ENCODE results near the gene SEM1.
"Not testable (repeated sequence)": the region's sequence is repeated elsewhere in the genome, so short reads cannot be mapped to it uniquely, and the experiment has no call there.

The SEM1 gene

DNA sequence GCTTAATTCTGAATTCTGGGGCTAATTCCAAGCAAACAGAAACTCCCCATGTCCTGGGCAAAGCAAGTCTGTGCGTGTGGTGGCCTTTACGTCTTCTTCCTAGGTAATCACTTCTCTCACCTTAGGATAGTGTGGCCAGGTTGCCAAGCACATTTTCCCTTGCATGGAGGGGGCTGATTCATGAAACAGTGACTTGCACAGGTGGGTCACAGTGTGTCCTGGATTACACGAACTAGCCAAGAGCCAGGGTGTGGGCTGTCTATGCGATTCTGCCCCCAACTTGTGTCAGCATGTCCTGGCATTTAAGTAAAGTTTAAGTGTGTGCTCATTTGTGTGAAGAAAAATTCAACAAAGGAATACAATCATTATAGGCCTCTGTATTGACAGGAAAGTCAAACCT, 18.5 kb upstream of the SEM1 start:
- TF ChIP-seq POLR2A (IDR thresholded peaks at IDR 0.05; ENCODE audit: low read depth, low read length): no peak
- TF ChIP-seq PAX5 (IDR thresholded peaks at IDR 0.05; ENCODE audit: insufficient read depth, low read length, severe bottlenecking): no peak
- no peak for TF ChIP-seq SPI1 (IDR thresholded peaks at IDR 0.05; ENCODE audit: low read depth, low read length)
- no peak for TF ChIP-seq POU2F2 (IDR thresholded peaks at IDR 0.05; ENCODE audit: low read depth, low read length)
- no peak for TF ChIP-seq TAF1 (IDR thresholded peaks at IDR 0.05; ENCODE audit: low read depth, low read length)
- TF ChIP-seq POLR2AphosphoS5 (IDR thresholded peaks at IDR 0.05; ENCODE audit: low read depth, low read length): no peak
- DNase-seq (ENCODE audit: insufficient read length, low spot score) (no peak), FAIRE-seq (no peak)

DNA sequence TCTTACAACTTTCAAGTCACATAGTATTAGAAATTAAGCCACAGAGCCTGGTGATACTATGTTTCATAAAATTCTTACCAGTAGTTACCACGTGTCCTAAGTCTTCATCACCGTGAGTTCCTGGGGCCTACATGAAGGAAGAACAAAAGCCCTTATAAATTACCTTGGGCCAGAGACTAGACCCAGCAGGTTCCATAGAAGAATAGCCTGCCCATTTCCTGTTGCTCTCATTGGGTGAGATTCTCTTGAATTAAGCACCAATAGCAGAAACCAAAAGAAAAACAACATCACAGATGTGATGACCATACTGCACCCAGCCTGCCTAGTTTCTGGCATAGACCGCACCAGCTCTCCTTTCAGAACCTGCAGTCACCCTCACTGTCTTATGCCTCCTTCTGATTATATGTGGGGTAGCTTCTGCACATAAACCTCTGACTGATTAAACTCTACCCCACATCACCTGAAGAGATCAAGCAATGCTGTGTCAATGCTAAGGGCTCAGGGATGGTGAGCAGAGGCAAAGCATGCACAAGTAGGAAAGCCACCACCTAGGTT, 18.0 kb upstream of the SEM1 start:
- no peak for DNase-seq (ENCODE audit: insufficient read length, low spot score)
- FAIRE-seq: no peak
- TF ChIP-seq POLR2A (IDR thresholded peaks at IDR 0.05; ENCODE audit: low read depth, low read length) (no peak), POU2F2 (IDR thresholded peaks at IDR 0.05; ENCODE audit: low read depth, low read length) (no peak), PAX5 (IDR thresholded peaks at IDR 0.05; ENCODE audit: insufficient read depth, low read length, severe bottlenecking) (no peak), SPI1 (IDR thresholded peaks at IDR 0.05; ENCODE audit: low read depth, low read length) (no peak), TAF1 (IDR thresholded peaks at IDR 0.05; ENCODE audit: low read depth, low read length) (no peak), POLR2AphosphoS5 (IDR thresholded peaks at IDR 0.05; ENCODE audit: low read depth, low read length) (no peak)

DNA sequence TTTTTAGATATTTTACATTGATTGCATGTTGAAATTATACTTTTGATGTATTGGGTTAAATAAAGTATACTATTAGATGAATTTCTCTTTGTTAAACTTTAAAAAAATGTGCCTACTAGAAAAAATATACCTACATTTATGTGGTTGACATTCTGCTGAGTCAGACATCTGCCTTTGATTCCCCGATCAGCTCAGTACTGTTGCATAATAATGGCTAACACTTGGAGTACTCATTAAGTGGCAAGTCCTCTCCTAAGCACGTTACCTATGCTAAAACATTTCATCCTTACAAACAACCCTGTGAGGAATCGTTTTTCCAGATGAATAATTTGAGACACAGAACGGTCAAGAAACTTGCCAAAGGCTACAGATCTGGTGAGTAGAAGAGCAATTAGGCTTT, 14.0 kb upstream of the SEM1 start:
- DNase-seq (ENCODE audit: insufficient read length, low spot score) (no peak), FAIRE-seq (no peak)
- TF ChIP-seq POLR2A (IDR thresholded peaks at IDR 0.05; ENCODE audit: low read depth, low read length): no peak
- no peak for TF ChIP-seq SPI1 (IDR thresholded peaks at IDR 0.05; ENCODE audit: low read depth, low read length)
- TF ChIP-seq TAF1 (IDR thresholded peaks at IDR 0.05; ENCODE audit: low read depth, low read length): no peak
- no peak for TF ChIP-seq POU2F2 (IDR thresholded peaks at IDR 0.05; ENCODE audit: low read depth, low read length)
- no peak for TF ChIP-seq PAX5 (IDR thresholded peaks at IDR 0.05; ENCODE audit: insufficient read depth, low read length, severe bottlenecking)

DNA sequence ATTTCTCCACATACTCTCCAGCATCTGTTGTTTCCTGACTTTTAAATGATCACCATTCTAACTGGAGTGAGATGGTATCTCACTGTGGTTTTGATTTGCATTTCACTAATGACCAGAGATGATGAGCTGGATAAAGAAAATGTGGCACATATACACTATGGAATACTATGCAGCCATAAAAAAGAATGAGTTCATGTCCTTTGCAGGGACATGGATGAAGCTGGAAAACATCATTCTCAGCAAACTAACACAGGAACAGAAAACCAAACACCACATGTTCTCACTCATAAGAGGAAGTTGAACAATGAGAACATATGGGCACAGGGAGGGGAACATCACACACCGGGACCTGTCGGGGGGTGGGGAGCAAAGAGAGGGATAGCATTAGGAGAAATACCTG, 13.3 kb upstream of the SEM1 start:
- not testable (repeated sequence) for FAIRE-seq; DNase-seq (ENCODE audit: insufficient read length, low spot score)

DNA sequence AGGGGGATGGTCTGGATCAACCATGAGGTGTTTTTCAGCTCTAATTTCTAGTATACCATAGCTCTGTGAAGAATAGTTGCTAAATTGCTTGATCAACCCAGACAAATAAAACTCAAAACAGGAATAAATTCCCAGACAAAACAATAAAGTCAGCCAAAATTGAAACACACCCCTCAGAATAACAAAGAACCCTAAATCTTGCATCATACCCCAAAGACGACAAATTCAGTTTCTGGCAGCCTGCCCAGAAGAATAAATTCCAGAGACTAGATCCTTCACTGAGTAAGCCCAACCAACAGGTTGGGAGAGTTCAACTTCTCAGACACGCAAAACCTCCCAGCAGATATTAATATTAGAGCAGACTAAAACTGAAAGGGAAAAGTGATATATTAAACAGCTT, 11.2 kb upstream of the SEM1 start:
- no peak for FAIRE-seq
- no peak for DNase-seq (ENCODE audit: insufficient read length, low spot score)
- no peak for TF ChIP-seq POU2F2 (IDR thresholded peaks at IDR 0.05; ENCODE audit: low read depth, low read length)
- TF ChIP-seq POLR2AphosphoS5 (IDR thresholded peaks at IDR 0.05; ENCODE audit: low read depth, low read length): no peak
- no peak for TF ChIP-seq PAX5 (IDR thresholded peaks at IDR 0.05; ENCODE audit: insufficient read depth, low read length, severe bottlenecking)
- TF ChIP-seq SPI1 (IDR thresholded peaks at IDR 0.05; ENCODE audit: low read depth, low read length): no peak
- TF ChIP-seq POLR2A (IDR thresholded peaks at IDR 0.05; ENCODE audit: low read depth, low read length): no peak
- no peak for TF ChIP-seq TAF1 (IDR thresholded peaks at IDR 0.05; ENCODE audit: low read depth, low read length)

DNA sequence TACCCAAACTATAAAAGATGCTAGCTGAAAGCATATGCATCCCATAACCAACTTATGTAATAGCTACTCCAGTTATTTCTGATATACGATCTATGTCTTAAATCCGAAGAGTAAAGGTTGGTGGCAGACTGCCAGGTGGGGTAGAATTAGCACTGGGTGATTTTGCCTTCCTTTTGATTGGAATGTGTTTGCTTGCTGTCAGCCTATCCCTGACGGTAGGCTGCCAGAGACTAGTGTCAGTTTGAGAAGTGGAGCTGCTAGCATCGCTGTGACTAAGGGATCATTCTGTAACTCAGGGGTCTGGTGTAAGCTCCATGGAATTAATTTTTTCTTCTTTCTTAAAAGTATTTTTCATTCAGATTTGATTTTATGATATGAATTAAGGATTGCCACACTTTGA, 9.5 kb upstream of the SEM1 start:
- no peak for TF ChIP-seq POLR2AphosphoS5 (IDR thresholded peaks at IDR 0.05; ENCODE audit: low read depth, low read length)
- no peak for TF ChIP-seq POU2F2 (IDR thresholded peaks at IDR 0.05; ENCODE audit: low read depth, low read length)
- TF ChIP-seq TAF1 (IDR thresholded peaks at IDR 0.05; ENCODE audit: low read depth, low read length): no peak
- TF ChIP-seq POLR2A (IDR thresholded peaks at IDR 0.05; ENCODE audit: low read depth, low read length): no peak
- TF ChIP-seq SPI1 (IDR thresholded peaks at IDR 0.05; ENCODE audit: low read depth, low read length): no peak
- TF ChIP-seq PAX5 (IDR thresholded peaks at IDR 0.05; ENCODE audit: insufficient read depth, low read length, severe bottlenecking): no peak
- FAIRE-seq: no peak
- no peak for DNase-seq (ENCODE audit: insufficient read length, low spot score)

DNA sequence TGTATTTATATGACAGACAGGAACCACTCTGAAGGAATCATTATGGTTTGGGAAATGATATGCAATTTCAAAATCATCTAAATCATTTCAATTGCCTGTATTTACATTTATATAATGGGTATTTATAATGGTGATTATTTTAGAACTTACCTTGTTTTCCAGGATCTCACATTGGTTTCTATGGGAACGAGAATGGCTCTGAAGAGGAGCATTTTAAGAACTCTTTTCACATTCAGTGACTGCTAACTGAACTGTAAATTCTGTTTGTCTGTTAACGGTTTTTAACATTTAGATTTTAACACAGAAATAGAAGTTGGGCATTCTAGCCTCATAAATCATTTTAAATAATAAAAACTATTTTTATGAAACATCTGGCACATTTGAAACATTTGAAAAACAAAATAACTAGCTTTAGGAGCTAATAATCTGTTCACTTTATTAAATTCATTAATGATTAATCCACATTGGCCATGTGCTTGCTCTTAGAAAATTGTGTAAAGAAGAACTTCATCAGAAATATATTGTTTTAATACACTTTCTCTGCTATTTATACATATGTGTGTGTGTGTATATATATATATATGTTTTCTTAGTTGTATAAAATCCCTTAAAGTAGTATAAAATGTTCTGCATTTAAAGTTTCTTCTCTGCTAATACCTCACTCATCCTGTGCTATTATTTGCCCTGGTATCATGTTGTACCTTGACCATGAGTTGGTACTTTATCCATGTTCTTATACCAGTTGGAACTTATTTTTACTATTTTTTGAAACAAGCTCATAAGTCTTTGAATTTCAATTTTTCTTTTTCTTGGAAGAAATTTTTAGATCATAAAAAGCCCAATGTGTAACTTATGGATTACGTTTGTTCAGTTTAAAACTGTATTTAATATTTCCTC, 8.7 kb upstream of the SEM1 start:
- DNase-seq (ENCODE audit: insufficient read length, low spot score) (no peak), FAIRE-seq (no peak)
- TF ChIP-seq SPI1 (IDR thresholded peaks at IDR 0.05; ENCODE audit: low read depth, low read length) (no peak), POU2F2 (IDR thresholded peaks at IDR 0.05; ENCODE audit: low read depth, low read length) (no peak), POLR2AphosphoS5 (IDR thresholded peaks at IDR 0.05; ENCODE audit: low read depth, low read length) (no peak), TAF1 (IDR thresholded peaks at IDR 0.05; ENCODE audit: low read depth, low read length) (no peak), PAX5 (IDR thresholded peaks at IDR 0.05; ENCODE audit: insufficient read depth, low read length, severe bottlenecking) (no peak), POLR2A (IDR thresholded peaks at IDR 0.05; ENCODE audit: low read depth, low read length) (no peak)

GRCh38 chr7:96713037-96713436, 3.4 kb upstream of the SEM1 start:
- TF ChIP-seq TAF1 (IDR thresholded peaks at IDR 0.05; ENCODE audit: low read depth, low read length) (no peak), POLR2AphosphoS5 (IDR thresholded peaks at IDR 0.05; ENCODE audit: low read depth, low read length) (no peak), POLR2A (IDR thresholded peaks at IDR 0.05; ENCODE audit: low read depth, low read length) (no peak), PAX5 (IDR thresholded peaks at IDR 0.05; ENCODE audit: insufficient read depth, low read length, severe bottlenecking) (no peak), POU2F2 (IDR thresholded peaks at IDR 0.05; ENCODE audit: low read depth, low read length) (no peak), SPI1 (IDR thresholded peaks at IDR 0.05; ENCODE audit: low read depth, low read length) (no peak)
- DNase-seq (ENCODE audit: insufficient read length, low spot score) (no peak), FAIRE-seq (no peak)

DNA sequence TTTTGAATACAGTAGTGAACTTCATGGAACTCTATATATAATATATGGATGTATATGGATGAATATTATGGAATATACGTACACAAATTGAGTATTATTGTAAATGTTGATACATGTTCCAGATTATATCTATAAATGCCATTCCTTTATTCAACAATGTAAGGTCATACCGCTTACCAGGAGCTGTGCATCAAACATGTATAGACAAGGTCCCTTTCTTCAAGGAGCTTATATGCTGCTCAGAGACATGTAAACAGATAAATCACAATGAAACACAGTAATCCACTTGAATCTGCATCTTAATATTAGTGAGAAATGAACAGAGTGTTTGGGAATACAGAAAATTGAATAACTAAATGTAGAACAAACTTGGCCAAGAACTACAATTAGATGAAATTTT, 898 bp upstream of the SEM1 start:
- DNase-seq (ENCODE audit: insufficient read length, low spot score) (no peak), FAIRE-seq (peak; percentile 13)
- TF ChIP-seq SPI1 (IDR thresholded peaks at IDR 0.05; ENCODE audit: low read depth, low read length) (no peak), POU2F2 (IDR thresholded peaks at IDR 0.05; ENCODE audit: low read depth, low read length) (no peak), TAF1 (IDR thresholded peaks at IDR 0.05; ENCODE audit: low read depth, low read length) (no peak), PAX5 (IDR thresholded peaks at IDR 0.05; ENCODE audit: insufficient read depth, low read length, severe bottlenecking) (no peak), POLR2A (IDR thresholded peaks at IDR 0.05; ENCODE audit: low read depth, low read length) (no peak), POLR2AphosphoS5 (IDR thresholded peaks at IDR 0.05; ENCODE audit: low read depth, low read length) (no peak)
